ENCODE data around the gene NLGN1.

DNA sequence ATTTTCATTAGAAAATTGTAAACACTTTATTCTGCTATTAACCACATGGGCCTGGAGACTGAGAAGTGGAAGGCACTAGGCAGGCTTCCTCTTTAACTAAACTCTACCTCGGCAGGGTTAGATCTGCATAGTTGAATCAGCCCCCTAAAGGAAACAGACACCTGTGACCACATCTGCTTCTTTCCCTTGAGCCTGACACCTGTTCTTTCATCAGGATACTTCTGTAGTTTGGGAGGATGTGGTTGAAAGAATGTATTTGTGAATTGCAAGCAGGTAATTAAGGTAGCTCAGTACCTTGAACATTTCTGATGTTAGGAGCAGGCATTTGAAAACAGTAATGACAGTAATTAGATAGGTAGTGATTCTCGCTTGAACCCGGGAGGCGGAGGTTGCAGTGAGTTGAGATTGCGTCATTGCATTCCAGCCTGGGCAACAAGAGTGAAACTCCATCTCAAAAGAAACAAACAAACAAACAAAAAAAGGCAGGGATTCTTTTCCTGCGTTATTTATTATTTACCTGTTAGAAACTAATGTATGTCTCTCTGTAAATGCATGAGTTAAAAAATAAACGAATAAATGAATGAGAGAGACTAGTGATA, 468.5 kb downstream of the NLGN1 start:
- TF ChIP-seq POLR2A (IDR thresholded peaks at IDR 0.05) (no peak), CTCF (IDR thresholded peaks at IDR 0.05) (no peak), POLR2AphosphoS5 (IDR thresholded peaks at IDR 0.05) (no peak)
